Spleen (tissue), 11 donors: ENCODE data around the gene CPXM2. TPM values are rescaled to one million over a fixed set of nuclear protein-coding genes. Genes with fewer than 3 reads are reported as not detected.
A peak's percentile ranks its signal among the peaks of the same experiment; 100 is the strongest.

Experiments used
- DNase-seq: peaks from one replicate; pipeline ENCODE4 v3.0.0-alpha.2; 2020
- H3K27ac ChIP-seq, 8 donors: fragments of 200-600 bp; sonication (generic) in 7 of 8; 1 replicate in 4 of 8; 2 replicates in 4 of 8; pipeline versions ENCODE4 v1.5.0 to v1.8.0; 2016 to 2021; ENCODE audit warnings: inconsistent platforms in 4 of 8, mild to moderate bottlenecking in 4 of 8, moderate library complexity in 1 of 8
- H3K27me3 ChIP-seq, 7 donors: fragments of 200-600 bp; sonication (generic) in 6 of 7; replicated peaks in 1 of 7; 1 replicate in 4 of 7; 2 replicates in 3 of 7; pipeline versions ENCODE4 v1.5.0 to v1.8.0; 2016 to 2021; ENCODE audit warnings: inconsistent platforms in 3 of 7, mild to moderate bottlenecking in 1 of 7
- H3K36me3 ChIP-seq, 6 donors: fragments of 200-600 bp; sonication (generic) in 5 of 6; 1 replicate in 4 of 6; 2 replicates in 2 of 6; pipeline versions ENCODE4 v1.5.0 to v1.8.0; 2016 to 2021; ENCODE audit warnings: inconsistent platforms in 2 of 6
- H3K4me1 ChIP-seq, 6 donors: fragments of 200-600 bp; sonication (generic) in 5 of 6; 1 replicate in 3 of 6; 2 replicates in 3 of 6; pipeline versions ENCODE4 v1.5.0 to v1.8.0; 2016 to 2021; ENCODE audit warnings: inconsistent platforms in 3 of 6
- H3K4me3 ChIP-seq, 8 donors: fragments of 200-600 bp; sonication (generic) in 7 of 8; 1 replicate in 4 of 8; 2 replicates in 4 of 8; pipeline versions ENCODE4 v1.5.0 to v1.8.0; 2016 to 2021; ENCODE audit warnings: inconsistent platforms in 4 of 8, mild to moderate bottlenecking in 4 of 8, moderate library complexity in 2 of 8
- H3K9me3 ChIP-seq, 8 donors: fragments of 200-600 bp; sonication (generic) in 7 of 8; 1 replicate in 4 of 8; 2 replicates in 4 of 8; pipeline versions ENCODE4 v1.5.0 to v1.8.0; 2016 to 2021; ENCODE audit warnings: inconsistent platforms in 4 of 8
- POLR2A ChIP-seq, 3 donors: fragments of 450-650 bp; IDR thresholded peaks; one replicate each; pipeline ENCODE4 v1.5.1; 2017; ENCODE audit warnings: antibody characterized with exemption in 3 of 3, mild to moderate bottlenecking in 1 of 3
- POLR2AphosphoS5 ChIP-seq, 3 donors: sonication (generic); formaldehyde crosslinking; IDR thresholded peaks; one replicate each; pipeline ENCODE4 v1.5.1; 2017; ENCODE audit warnings: antibody characterized with exemption in 3 of 3
- WGBS, 5 donors: extraction: QIAGEN DNeasy Blood & Tissue Kit in 3 of 5; methylation state at CpG; one replicate each; pipeline versions ENCODE4 v1.1.5 to v1.1.7; 2013 to 2018; 5-methylcytosine and 5-hydroxymethylcytosine counted together
- intact Hi-C: fragments of 100-400 bp; cut with DNase I; formaldehyde crosslinking; loops from one replicate; pipeline ENCODE4 v1.15.0; 2023; ENCODE audit warnings: low total_unique reads
- polyA plus RNA-seq, 3 donors: library from polyadenylated mRNA; stranded (reverse); fragments of 200-250 nt; gene quantifications; one replicate each; pipeline ENCODE4 v1.2.1, GENCODE V29; 2013
- total RNA-seq, 7 donors: library from RNA; depleted of rRNA in 3 of 7; stranded (reverse); fragments of >200 nt in 3 of 7; fragmentation: NEBNext Ultra II Directional in 4 of 7; extraction: Animal tissue kit (Norgen Biotek cat#: 25700) in 4 of 7; gene quantifications; one replicate each; pipeline versions ENCODE4 v1.1.0 to v1.2.1, GENCODE V29; 2016 to 2021
- TF ChIP-seq, protein P1 (sequence below), 11 experiments: fragments of 200-600 bp in 7 of 11; fragments of 450-650 bp in 4 of 11; sonication (generic) in 4 of 11; IDR thresholded peaks in 8 of 11; conservative IDR thresholded peaks in 3 of 11; 1 replicate in 7 of 11; 2 replicates in 4 of 11; pipeline versions ENCODE4 v1.4.0 to v1.8.0; 2016 to 2021; ENCODE audit warnings: antibody characterized with exemption in 11 of 11, inconsistent platforms in 4 of 11, mild to moderate bottlenecking in 1 of 11
- donor health status: healthy with polysubstance abuse.
- donor health status: DM: no; HTN: no; CAD: no; lungs with moderate emphysema.
- donor health status: DM: no; HTN: no; CAD: no.
- donor health status: Bipolar disorder and iron deficiency.
- donor health status: healthy.
- donor health status: DM: no; HTN: no; CAD: no.
- donor health status: DM: yes; HTN: yes; CAD: no.

The CPXM2 gene
- total and polyA plus RNA-seq, 10 donors = 3.7 to 38.2 (median 21.7) TPM

DNA sequence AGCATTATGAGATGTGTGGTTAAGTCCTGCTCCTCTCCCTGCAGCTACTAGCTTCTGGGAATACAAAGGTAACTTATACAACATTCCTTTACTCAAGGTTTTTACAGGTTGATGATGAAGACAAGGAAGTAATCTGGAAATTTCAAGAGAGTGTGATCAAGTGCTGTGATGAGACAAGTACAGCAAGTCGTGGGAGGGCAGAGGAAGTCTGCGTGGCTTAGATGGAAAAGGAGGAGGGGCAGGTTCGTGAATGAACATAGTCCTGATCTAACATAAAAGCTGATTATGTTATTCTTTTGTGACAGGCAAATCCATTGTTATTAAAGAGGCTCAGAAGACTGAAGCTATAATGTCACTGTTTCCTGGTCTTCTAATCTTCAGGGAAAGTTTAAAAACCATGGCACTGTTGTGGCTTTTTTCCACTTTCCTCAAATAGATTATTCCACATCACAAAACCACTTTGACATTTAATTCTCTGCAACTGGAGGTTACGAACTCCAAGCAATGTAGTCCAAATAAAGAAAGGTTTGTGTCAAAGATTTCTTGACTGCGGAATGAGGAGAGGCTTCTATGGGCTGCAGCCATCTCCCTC, 84.1 kb downstream of the CPXM2 start:
- intact Hi-C loops = no loop called here
- H3K27me3 ChIP-seq = peaks cover 0 to 27% (median 0%) of the 10 kb centered on the region in 7 donors
- no peaks in the 10 kb centered on the region for H3K9me3 ChIP-seq
- WGBS, 5 donors = 24 to 32% (median 28%) methylated on average over 5 of the region's 5 CpGs
- no peaks in the 10 kb centered on the region for H3K36me3 ChIP-seq
- peaks cover 0 to 7% (median 2%) of the 10 kb centered on the region in 6 donors for H3K4me1 ChIP-seq
- TF ChIP-seq POLR2A (IDR thresholded peaks at IDR 0.05) = no peak
- TF ChIP-seq, protein P1, sequence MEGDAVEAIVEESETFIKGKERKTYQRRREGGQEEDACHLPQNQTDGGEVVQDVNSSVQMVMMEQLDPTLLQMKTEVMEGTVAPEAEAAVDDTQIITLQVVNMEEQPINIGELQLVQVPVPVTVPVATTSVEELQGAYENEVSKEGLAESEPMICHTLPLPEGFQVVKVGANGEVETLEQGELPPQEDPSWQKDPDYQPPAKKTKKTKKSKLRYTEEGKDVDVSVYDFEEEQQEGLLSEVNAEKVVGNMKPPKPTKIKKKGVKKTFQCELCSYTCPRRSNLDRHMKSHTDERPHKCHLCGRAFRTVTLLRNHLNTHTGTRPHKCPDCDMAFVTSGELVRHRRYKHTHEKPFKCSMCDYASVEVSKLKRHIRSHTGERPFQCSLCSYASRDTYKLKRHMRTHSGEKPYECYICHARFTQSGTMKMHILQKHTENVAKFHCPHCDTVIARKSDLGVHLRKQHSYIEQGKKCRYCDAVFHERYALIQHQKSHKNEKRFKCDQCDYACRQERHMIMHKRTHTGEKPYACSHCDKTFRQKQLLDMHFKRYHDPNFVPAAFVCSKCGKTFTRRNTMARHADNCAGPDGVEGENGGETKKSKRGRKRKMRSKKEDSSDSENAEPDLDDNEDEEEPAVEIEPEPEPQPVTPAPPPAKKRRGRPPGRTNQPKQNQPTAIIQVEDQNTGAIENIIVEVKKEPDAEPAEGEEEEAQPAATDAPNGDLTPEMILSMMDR (IDR thresholded peaks at IDR 0.05 in 8 of 11, conservative IDR thresholded peaks at IDR 0.05 in 3 of 11) = no peak
- TF ChIP-seq POLR2AphosphoS5 (IDR thresholded peaks at IDR 0.05) = no peak
- no peak for DNase-seq
- H3K27ac ChIP-seq = no peak overlapping the region
- H3K4me3 ChIP-seq = no peak overlapping the region

DNA sequence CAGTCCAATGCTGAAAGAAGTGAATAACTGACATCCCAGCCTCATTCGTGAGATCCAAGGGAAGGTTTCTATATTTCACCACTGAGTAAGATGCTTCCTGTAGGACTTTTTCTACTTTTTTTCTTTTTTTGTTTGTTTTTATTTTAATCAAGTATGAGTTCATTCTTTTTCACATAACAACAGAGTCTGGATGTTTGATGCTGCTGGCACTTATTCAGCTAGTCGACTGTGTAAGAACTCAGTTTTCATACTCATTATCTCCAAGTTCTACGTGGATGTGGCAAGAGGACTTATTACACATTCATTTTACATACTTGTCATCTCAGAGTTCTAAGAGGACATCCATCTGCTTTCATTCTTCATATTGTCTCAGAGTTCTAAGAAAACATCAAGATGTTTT, 86.9 kb downstream of the CPXM2 start:
- Histone ChIP-seq H3K4me3 (no peak overlapping the region), H3K4me1 (peaks cover 0 to 15% (median 2%) of the 10 kb centered on the region in 6 donors), H3K27me3 (peaks cover 0 to 27% (median 0%) of the 10 kb centered on the region in 7 donors), H3K27ac (no peak overlapping the region), H3K36me3 (no peaks in the 10 kb centered on the region), H3K9me3 (no peaks in the 10 kb centered on the region)
- DNase-seq = no peak
- intact Hi-C loops = no loop called here
- TF ChIP-seq POLR2AphosphoS5 (IDR thresholded peaks at IDR 0.05) (no peak), POLR2A (IDR thresholded peaks at IDR 0.05) (no peak)
- TF ChIP-seq, protein P1 (IDR thresholded peaks at IDR 0.05 in 8 of 11, conservative IDR thresholded peaks at IDR 0.05 in 3 of 11) = no peak
- 72 to 84% (median 78%) methylated on average over 3 of the region's 3 CpGs for WGBS, 5 donors

DNA sequence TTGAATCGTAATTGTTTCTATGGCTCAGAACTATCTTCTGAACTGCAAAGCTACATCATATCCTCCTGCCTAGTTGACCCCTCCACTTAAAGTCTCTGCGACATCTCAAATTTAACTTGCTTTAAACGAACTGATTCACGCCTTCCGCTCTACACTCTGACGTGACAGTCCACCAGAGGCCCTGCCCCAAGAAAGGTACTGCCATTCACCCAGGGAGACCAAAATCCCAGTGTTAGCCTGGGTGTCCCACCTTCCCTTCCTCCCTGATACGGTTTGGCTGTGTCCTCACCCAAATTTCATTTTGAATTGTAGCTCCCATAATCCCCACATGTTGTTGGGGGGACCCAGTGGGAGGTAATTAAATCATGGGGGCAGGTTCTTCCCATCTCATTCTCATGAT, 90.8 kb downstream of the CPXM2 start:
- DNase-seq = no peak
- Histone ChIP-seq H3K9me3 (no peaks in the 10 kb centered on the region), H3K36me3 (no peaks in the 10 kb centered on the region), H3K27ac (no peak overlapping the region), H3K27me3 (peaks cover 0 to 4% (median 0%) of the 10 kb centered on the region in 7 donors), H3K4me3 (no peak overlapping the region), H3K4me1 (peaks cover 0 to 16% (median 0%) of the 10 kb centered on the region in 6 donors)
- TF ChIP-seq POLR2A (IDR thresholded peaks at IDR 0.05) (no peak), POLR2AphosphoS5 (IDR thresholded peaks at IDR 0.05) (no peak)
- TF ChIP-seq, protein P1 (IDR thresholded peaks at IDR 0.05 in 8 of 11, conservative IDR thresholded peaks at IDR 0.05 in 3 of 11) = no peak
- WGBS, 5 donors = 71 to 83% (median 74%) methylated on average over 7 of the region's 7 CpGs
- intact Hi-C loops = no loop called here

DNA sequence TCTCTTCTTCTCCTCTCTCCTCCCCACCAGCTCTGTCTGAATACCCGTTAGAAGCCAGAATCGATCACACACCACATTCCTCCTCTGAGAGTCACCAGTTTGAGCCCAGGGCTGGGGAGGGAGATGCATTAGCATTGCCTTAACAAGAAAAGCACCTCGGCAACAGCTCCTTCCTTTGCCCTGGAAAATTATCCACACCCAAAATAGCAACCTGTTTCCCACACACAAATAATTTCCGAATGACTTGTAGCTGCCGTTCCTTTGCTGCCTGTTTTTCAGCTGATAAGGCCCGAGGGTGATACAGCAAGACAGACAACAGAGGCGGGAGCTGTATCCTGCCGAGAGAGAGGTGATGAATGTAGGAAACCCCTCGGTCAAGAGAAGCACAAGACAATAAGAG, 91.3 kb downstream of the CPXM2 start:
- 5 to 12% (median 10%) methylated on average over 9 of the region's 9 CpGs for WGBS, 5 donors
- H3K4me3 ChIP-seq = no peak overlapping the region
- intact Hi-C loops = no loop called here

More for the DNA sequence above, 91.3 kb downstream of the CPXM2 start:
- Histone ChIP-seq H3K36me3 (no peaks in the 10 kb centered on the region), H3K27ac (peak overlapping the region in 1 of 8 donors; percentile 2), H3K27me3 (peaks cover 0 to 4% (median 0%) of the 10 kb centered on the region in 7 donors), H3K9me3 (no peaks in the 10 kb centered on the region), H3K4me1 (peaks cover 0 to 16% (median 0%) of the 10 kb centered on the region in 6 donors)
- TF ChIP-seq POLR2A (IDR thresholded peaks at IDR 0.05) (no peak), POLR2AphosphoS5 (IDR thresholded peaks at IDR 0.05) (no peak)
- TF ChIP-seq, protein P1 (IDR thresholded peaks at IDR 0.05 in 8 of 11, conservative IDR thresholded peaks at IDR 0.05 in 3 of 11) = no peak
- no peak for DNase-seq
